ENCODE results near the gene THAP4. TPM values are rescaled to one million over a fixed set of nuclear protein-coding genes. Genes with fewer than 3 reads are reported as not detected.

Gene THAP4
- total RNA-seq, 1 experiment from 2014 or later = 71.2 TPM

DNA sequence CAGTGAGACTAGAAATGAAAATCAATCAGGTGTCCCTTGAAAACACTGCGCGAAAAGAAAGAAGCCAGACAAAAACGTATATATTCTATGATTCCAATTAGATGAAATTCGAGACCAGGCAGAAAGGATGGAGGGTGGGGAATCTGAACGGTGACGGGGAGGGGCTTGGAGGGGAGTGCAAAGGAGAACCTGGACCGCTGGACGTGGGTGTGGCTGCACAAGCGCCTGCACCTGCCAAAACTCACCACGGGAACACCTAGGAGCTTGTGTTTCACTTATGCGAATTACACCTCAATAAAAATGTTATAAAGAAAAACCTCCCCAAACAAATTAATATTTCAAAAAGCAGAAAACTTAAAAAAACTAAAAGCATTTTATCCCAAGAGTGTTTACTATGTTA is 21.9 kb downstream of the THAP4 start:
- Histone ChIP-seq H3K4me1 (ENCODE audit: control insufficient read depth in 1 of 2, insufficient read depth in 2 of 2, low read length in 2 of 2) (peaks cover 0 to 21% of the 10 kb centered on the region in 2 experiments; a peak in 1 of 4 replicates), H2AFZ (ENCODE audit: low read depth, low read length, poor library complexity, severe bottlenecking) (no peak overlapping the region), H3K79me2 (ENCODE audit: insufficient read depth, low read length) (peaks cover 96% of the 10 kb centered on the region), H3K27me3 (ENCODE audit: insufficient read depth, low read length) (no peaks in the 10 kb centered on the region), H3K36me3 (ENCODE audit: control insufficient read depth in 1 of 2, insufficient read depth in 2 of 2, low read length in 2 of 2) (peaks cover 3 to 17% of the 10 kb centered on the region in 2 experiments; a peak in 2 of 4 replicates), H3K9ac (ENCODE audit: low read length) (no peak overlapping the region), H3K9me3 (ENCODE audit: control insufficient read depth in 1 of 2, insufficient read depth in 1 of 2, low read depth in 1 of 2, low read length in 2 of 2) (no peaks in the 10 kb centered on the region), H4K20me1 (ENCODE audit: insufficient read depth) (0 out of 2 replicates have a peak, but pooled peaks cover 11% of the 10 kb centered on the region), H3K9me2 (ENCODE audit: insufficient read depth) (no peaks in the 10 kb centered on the region), H3K4me2 (ENCODE audit: low read length) (no peak overlapping the region), H3K4me3 (replicated peaks in 1 of 2; ENCODE audit: low read depth in 1 of 2, low read length in 2 of 2) (no peak overlapping the region), H3K27ac (ENCODE audit: low read depth, low read length) (no peak overlapping the region)
- ChIA-PET CTCF (no interaction called here), POLR2A (no interaction called here), RAD21 (ENCODE audit: low non-redundant PET in 1 of 2, low total read pairs in 2 of 2, uncharacterized antibody in 2 of 2, unreplicated experiment in 2 of 2) (no interaction called here)
- no peak for DNase-seq (ENCODE audit: low read depth, low spot score)
- intact Hi-C loops (cut with micrococcal nuclease) = no loop called here
- ATAC-seq = no peak
- TF ChIP-seq, protein P1, sequence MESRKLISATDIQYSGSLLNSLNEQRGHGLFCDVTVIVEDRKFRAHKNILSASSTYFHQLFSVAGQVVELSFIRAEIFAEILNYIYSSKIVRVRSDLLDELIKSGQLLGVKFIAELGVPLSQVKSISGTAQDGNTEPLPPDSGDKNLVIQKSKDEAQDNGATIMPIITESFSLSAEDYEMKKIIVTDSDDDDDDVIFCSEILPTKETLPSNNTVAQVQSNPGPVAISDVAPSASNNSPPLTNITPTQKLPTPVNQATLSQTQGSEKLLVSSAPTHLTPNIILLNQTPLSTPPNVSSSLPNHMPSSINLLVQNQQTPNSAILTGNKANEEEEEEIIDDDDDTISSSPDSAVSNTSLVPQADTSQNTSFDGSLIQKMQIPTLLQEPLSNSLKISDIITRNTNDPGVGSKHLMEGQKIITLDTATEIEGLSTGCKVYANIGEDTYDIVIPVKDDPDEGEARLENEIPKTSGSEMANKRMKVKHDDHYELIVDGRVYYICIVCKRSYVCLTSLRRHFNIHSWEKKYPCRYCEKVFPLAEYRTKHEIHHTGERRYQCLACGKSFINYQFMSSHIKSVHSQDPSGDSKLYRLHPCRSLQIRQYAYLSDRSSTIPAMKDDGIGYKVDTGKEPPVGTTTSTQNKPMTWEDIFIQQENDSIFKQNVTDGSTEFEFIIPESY (IDR thresholded peaks at IDR 0.05; ENCODE audit: extremely low read depth, insufficient replicate concordance, low read length) = no peak
- TF ChIP-seq, protein P2, sequence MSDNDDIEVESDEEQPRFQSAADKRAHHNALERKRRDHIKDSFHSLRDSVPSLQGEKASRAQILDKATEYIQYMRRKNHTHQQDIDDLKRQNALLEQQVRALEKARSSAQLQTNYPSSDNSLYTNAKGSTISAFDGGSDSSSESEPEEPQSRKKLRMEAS (IDR thresholded peaks at IDR 0.05) = no peak
- TF ChIP-seq, protein P3, sequence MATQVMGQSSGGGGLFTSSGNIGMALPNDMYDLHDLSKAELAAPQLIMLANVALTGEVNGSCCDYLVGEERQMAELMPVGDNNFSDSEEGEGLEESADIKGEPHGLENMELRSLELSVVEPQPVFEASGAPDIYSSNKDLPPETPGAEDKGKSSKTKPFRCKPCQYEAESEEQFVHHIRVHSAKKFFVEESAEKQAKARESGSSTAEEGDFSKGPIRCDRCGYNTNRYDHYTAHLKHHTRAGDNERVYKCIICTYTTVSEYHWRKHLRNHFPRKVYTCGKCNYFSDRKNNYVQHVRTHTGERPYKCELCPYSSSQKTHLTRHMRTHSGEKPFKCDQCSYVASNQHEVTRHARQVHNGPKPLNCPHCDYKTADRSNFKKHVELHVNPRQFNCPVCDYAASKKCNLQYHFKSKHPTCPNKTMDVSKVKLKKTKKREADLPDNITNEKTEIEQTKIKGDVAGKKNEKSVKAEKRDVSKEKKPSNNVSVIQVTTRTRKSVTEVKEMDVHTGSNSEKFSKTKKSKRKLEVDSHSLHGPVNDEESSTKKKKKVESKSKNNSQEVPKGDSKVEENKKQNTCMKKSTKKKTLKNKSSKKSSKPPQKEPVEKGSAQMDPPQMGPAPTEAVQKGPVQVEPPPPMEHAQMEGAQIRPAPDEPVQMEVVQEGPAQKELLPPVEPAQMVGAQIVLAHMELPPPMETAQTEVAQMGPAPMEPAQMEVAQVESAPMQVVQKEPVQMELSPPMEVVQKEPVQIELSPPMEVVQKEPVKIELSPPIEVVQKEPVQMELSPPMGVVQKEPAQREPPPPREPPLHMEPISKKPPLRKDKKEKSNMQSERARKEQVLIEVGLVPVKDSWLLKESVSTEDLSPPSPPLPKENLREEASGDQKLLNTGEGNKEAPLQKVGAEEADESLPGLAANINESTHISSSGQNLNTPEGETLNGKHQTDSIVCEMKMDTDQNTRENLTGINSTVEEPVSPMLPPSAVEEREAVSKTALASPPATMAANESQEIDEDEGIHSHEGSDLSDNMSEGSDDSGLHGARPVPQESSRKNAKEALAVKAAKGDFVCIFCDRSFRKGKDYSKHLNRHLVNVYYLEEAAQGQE (IDR thresholded peaks at IDR 0.05; ENCODE audit: low read depth) = no peak
- TF ChIP-seq FOSL1 (IDR thresholded peaks at IDR 0.05; ENCODE audit: low read depth) = no peak
- no peak for TF ChIP-seq TCF7L2 (IDR thresholded peaks at IDR 0.05; ENCODE audit: borderline replicate concordance, extremely low read depth, insufficient read depth, insufficient read length)
- no peak for TF ChIP-seq POLR2AphosphoS5 (IDR thresholded peaks at IDR 0.05; ENCODE audit: low read depth, low read length)
- no peak for TF ChIP-seq ZNF274 (IDR thresholded peaks at IDR 0.05; ENCODE audit: low read depth, low read length)
- TF ChIP-seq EZH2phosphoT487 (IDR thresholded peaks at IDR 0.05; ENCODE audit: borderline replicate concordance) = no peak
- no peak for TF ChIP-seq ZFX (IDR thresholded peaks at IDR 0.05)
- no peak for TF ChIP-seq SIN3A (IDR thresholded peaks at IDR 0.05; ENCODE audit: low read depth)
- TF ChIP-seq SRF (IDR thresholded peaks at IDR 0.05; ENCODE audit: low read depth) = no peak
- BruUV-seq (replicated peaks) = no TSS peak

All from HCT116 (cell line).